H9 (cell line): ENCODE data around the gene MYEF2. TPM values are rescaled to one million over a fixed set of nuclear protein-coding genes. Genes with fewer than 3 reads are reported as not detected.

ENCODE experiments used
- DNase-seq: peaks from one replicate; pipeline ENCODE4 v3.0.0-alpha.2; 2017
- H2AFZ ChIP-seq: one replicate; pipeline ENCODE4 v1.6.1; 2013; ENCODE audit warnings: mild to moderate bottlenecking, low read length, control low read depth, moderate library complexity
- H2AK5ac ChIP-seq: 2 replicates; pipeline ENCODE4 v1.6.1; 2013; ENCODE audit warnings: low read length, control low read depth, mixed read lengths; ENCODE audit not compliant: insufficient read length
- H2BK120ac ChIP-seq: one replicate; pipeline ENCODE4 v1.6.1; 2013; ENCODE audit warnings: low read depth, mild to moderate bottlenecking, low read length, control low read depth, inconsistent platforms; ENCODE audit not compliant: poor library complexity, severe bottlenecking
- H2BK12ac ChIP-seq: 2 replicates; pipeline ENCODE4 v1.6.1; 2013; ENCODE audit warnings: low read length, control low read depth, mixed read lengths, low read depth; ENCODE audit not compliant: insufficient read length
- H2BK15ac ChIP-seq: 2 replicates; pipeline ENCODE4 v1.6.1; 2013; ENCODE audit warnings: low read depth, low read length, control low read depth
- H2BK20ac ChIP-seq: one replicate; pipeline ENCODE4 v1.6.1; 2013; ENCODE audit warnings: low read depth, mild to moderate bottlenecking, low read length, control low read depth, inconsistent platforms; ENCODE audit not compliant: poor library complexity, severe bottlenecking
- H2BK5ac ChIP-seq: 2 replicates; pipeline ENCODE4 v1.6.1; 2013; ENCODE audit warnings: low read length, control low read depth, mixed read lengths; ENCODE audit not compliant: insufficient read length
- H3K14ac ChIP-seq: 2 replicates; pipeline ENCODE4 v1.6.1; 2013; ENCODE audit warnings: low read length, control low read depth; ENCODE audit not compliant: insufficient read depth
- H3K18ac ChIP-seq: 2 replicates; pipeline ENCODE4 v1.6.1; 2013; ENCODE audit warnings: low read depth, mild to moderate bottlenecking, mixed read lengths, low read length, control low read depth; ENCODE audit not compliant: insufficient read length
- H3K23ac ChIP-seq: 2 replicates; pipeline ENCODE4 v1.6.1; 2013; ENCODE audit warnings: low read length, control low read depth, mixed read lengths, low read depth; ENCODE audit not compliant: insufficient read length
- H3K23me2 ChIP-seq: 2 replicates; pipeline ENCODE4 v1.6.1; 2013; ENCODE audit warnings: low read depth, mild to moderate bottlenecking, mixed read lengths, low read length, control low read depth; ENCODE audit not compliant: insufficient read length, poor library complexity, severe bottlenecking
- H3K27ac ChIP-seq: 2 replicates; pipeline ENCODE4 v1.5.1; 2013; ENCODE audit warnings: low read length, control low read depth, mixed read lengths, low read depth; ENCODE audit not compliant: insufficient read length
- H3K27me3 ChIP-seq: 2 replicates; pipeline ENCODE4 v1.6.1; 2013; ENCODE audit warnings: low read length, control low read depth, inconsistent platforms; ENCODE audit not compliant: insufficient read depth
- H3K4ac ChIP-seq: 2 replicates; pipeline ENCODE4 v1.6.1; 2013; ENCODE audit warnings: low read depth, mild to moderate bottlenecking, control low read depth, inconsistent platforms, low read length, moderate library complexity
- H3K4me1 ChIP-seq: 2 replicates; pipeline ENCODE4 v1.6.1; 2013; ENCODE audit warnings: low read length, control low read depth, inconsistent platforms; ENCODE audit not compliant: insufficient read depth
- H3K4me2 ChIP-seq: 2 replicates; pipeline ENCODE4 v1.6.1; 2013; ENCODE audit warnings: low read length, control low read depth, mixed read lengths; ENCODE audit not compliant: insufficient read length, insufficient read depth
- H3K56ac ChIP-seq: 2 replicates; pipeline ENCODE4 v1.6.1; 2013; ENCODE audit warnings: low read depth, mild to moderate bottlenecking, mixed read lengths, low read length, control low read depth; ENCODE audit not compliant: insufficient read length
- H3K79me1 ChIP-seq: 2 replicates; pipeline ENCODE4 v1.6.1; 2013; ENCODE audit warnings: low read depth, mild to moderate bottlenecking, moderate library complexity, low read length, control low read depth, inconsistent platforms; ENCODE audit not compliant: insufficient read depth, poor library complexity, severe bottlenecking
- H3K79me2 ChIP-seq: 2 replicates; pipeline ENCODE4 v1.6.1; 2013; ENCODE audit warnings: low read length, control low read depth, inconsistent platforms; ENCODE audit not compliant: insufficient read depth
- H3K9ac ChIP-seq: 2 replicates; pipeline ENCODE4 v1.6.1; 2013; ENCODE audit warnings: low read length, control low read depth, mixed read lengths; ENCODE audit not compliant: insufficient read length; ENCODE audit errors: extremely low read depth
- H3K9me3 ChIP-seq: one replicate; pipeline ENCODE4 v1.6.1; 2013; ENCODE audit warnings: low read depth, low read length, inconsistent platforms; ENCODE audit not compliant: control insufficient read depth
- H3T11ph ChIP-seq: one replicate; pipeline ENCODE4 v1.6.1; 2013; ENCODE audit warnings: mild to moderate bottlenecking, low read length, control low read depth, inconsistent platforms
- H4K20me1 ChIP-seq: one replicate; pipeline ENCODE4 v1.6.1; 2013; ENCODE audit not compliant: control insufficient read depth, insufficient read length, insufficient read depth
- H4K5ac ChIP-seq: 2 replicates; pipeline ENCODE4 v1.6.1; 2013; ENCODE audit warnings: low read depth, mild to moderate bottlenecking, mixed read lengths, low read length, control low read depth; ENCODE audit not compliant: insufficient read length
- H4K8ac ChIP-seq: replicated peaks from 2 replicates; pipeline ENCODE4 v1.6.1; 2013; ENCODE audit warnings: low read length, control low read depth, mixed read lengths, low read depth; ENCODE audit not compliant: insufficient read length
- H4K91ac ChIP-seq: 2 replicates; pipeline ENCODE4 v1.6.1; 2013; ENCODE audit warnings: low read depth, mild to moderate bottlenecking, moderate library complexity, mixed read lengths, low read length, control low read depth; ENCODE audit not compliant: insufficient read length
- H3K27ac Mint-ChIP-seq, 3 experiments: 2 replicates in 2 of 3; 3 replicates in 1 of 3; pipeline ENCODE4 v1.8.0; 2020 to 2021; ENCODE audit warnings: mixed read lengths in 3 of 3, mild to moderate bottlenecking in 1 of 3, moderate library complexity in 1 of 3
- H3K27me3 Mint-ChIP-seq: 2 replicates; pipeline ENCODE4 v1.8.0; 2021; ENCODE audit warnings: low read depth, mild to moderate bottlenecking, moderate library complexity, mixed read lengths
- H3K36me3 Mint-ChIP-seq, 3 experiments: 2 replicates in 2 of 3; 3 replicates in 1 of 3; pipeline ENCODE4 v1.8.0; 2020 to 2021; ENCODE audit warnings: low read depth in 3 of 3, mixed read lengths in 3 of 3; ENCODE audit not compliant: insufficient read depth in 1 of 3
- H3K4me1 Mint-ChIP-seq, 2 experiments: 2 replicates each; pipeline ENCODE4 v1.8.0; 2020; ENCODE audit warnings: mixed read lengths in 2 of 2
- H3K4me3 Mint-ChIP-seq, 2 experiments: 2 replicates in 1 of 2; 3 replicates in 1 of 2; pipeline ENCODE4 v1.8.0; 2020 to 2021; ENCODE audit warnings: mild to moderate bottlenecking in 2 of 2, mixed read lengths in 2 of 2, moderate library complexity in 1 of 2
- H3K9me3 Mint-ChIP-seq, 2 experiments: 2 replicates in 1 of 2; 3 replicates in 1 of 2; pipeline ENCODE4 v1.8.0; 2020; ENCODE audit warnings: mild to moderate bottlenecking in 2 of 2, mixed read lengths in 2 of 2, moderate library complexity in 1 of 2
- CTCF ChIP-seq: fragments of 200-600 bp; sonication (generic); conservative IDR thresholded peaks from 3 replicates; pipeline ENCODE4 v1.8.0; 2021; ENCODE audit warnings: antibody characterized with exemption, mild to moderate bottlenecking
- WGBS: extraction: QIAGEN DNeasy Blood & Tissue Kit; methylation state at CpG from one replicate; pipeline ENCODE4 v1.1.7; 2013; ENCODE audit warnings: missing lambda C conversion rate, low lambda C conversion rate, mixed read lengths; ENCODE audit not compliant: insufficient read length; ENCODE audit errors: extremely low coverage; 5-methylcytosine and 5-hydroxymethylcytosine counted together
- total RNA-seq: library from RNA; stranded (reverse); gene quantifications from 2 replicates; pipeline ENCODE4 v1.2.1, GENCODE V29; 2021

Gene MYEF2
- total RNA-seq, 1 experiment from 2014 or later = 85.2 TPM

DNA sequence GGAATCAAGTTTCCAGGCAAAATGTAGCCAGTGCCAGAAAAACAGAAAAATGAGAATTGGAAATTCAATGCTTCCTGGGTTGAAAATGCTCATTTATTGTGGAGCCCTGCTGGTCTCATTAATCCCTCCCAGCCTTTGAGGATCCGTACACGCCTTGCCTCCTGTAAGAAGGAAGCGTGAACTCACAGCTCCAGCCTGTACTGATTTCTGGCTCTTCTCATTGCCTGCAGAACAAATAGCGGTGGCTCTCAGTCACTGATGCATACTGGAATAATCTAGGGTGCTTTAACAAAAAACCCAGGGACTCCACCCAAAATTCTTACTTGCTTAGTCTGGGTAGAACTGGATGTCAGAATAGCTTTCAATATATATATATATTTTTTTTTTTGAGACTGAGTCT is 86.6 kb downstream of the MYEF2 start:
- no peaks in the 10 kb centered on the region for H3K27me3 Mint-ChIP-seq
- Histone ChIP-seq H3T11ph (no peak overlapping the region), H3K4me2 (no peak overlapping the region), H3K79me2 (no peaks in the 10 kb centered on the region), H2AFZ (no peak overlapping the region), H3K9me3 (peaks cover 21% of the 10 kb centered on the region), H3K79me1 (no peaks in the 10 kb centered on the region), H3K56ac (no peak overlapping the region), H2BK120ac (no peak overlapping the region), H3K18ac (no peak overlapping the region), H3K4me1 (no peaks in the 10 kb centered on the region), H2BK12ac (no peak overlapping the region), H3K27me3 (no peaks in the 10 kb centered on the region), H4K5ac (no peak overlapping the region), H3K23me2 (no peaks in the 10 kb centered on the region), H3K9ac (no peak overlapping the region), H2BK5ac (no peak overlapping the region), H2BK15ac (no peak overlapping the region), H2BK20ac (no peak overlapping the region), H2AK5ac (no peak overlapping the region), H3K23ac (no peak overlapping the region), H3K4ac (no peak overlapping the region), H4K91ac (no peak overlapping the region), H4K8ac (no peak overlapping the region), H3K14ac (no peak overlapping the region), H4K20me1 (no peaks in the 10 kb centered on the region), H3K27ac (no peak overlapping the region)
- peaks cover 12 to 16% (median 15%) of the 10 kb centered on the region in 3 experiments for H3K36me3 Mint-ChIP-seq
- H3K4me1 Mint-ChIP-seq = peaks cover 4 to 6% of the 10 kb centered on the region in 2 experiments; a peak in 1 of 4 replicates
- no CpG with 5 or more reads among the region's 4 CpGs for WGBS
- H3K27ac Mint-ChIP-seq = no peak overlapping the region; a peak in 1 of 7 replicates
- DNase-seq = no peak
- TF ChIP-seq CTCF = no peak
- H3K9me3 Mint-ChIP-seq = peaks cover 15 to 22% of the 10 kb centered on the region in 2 experiments
- no peak overlapping the region for H3K4me3 Mint-ChIP-seq
